CD14-positive monocyte (primary cell): Measurements from ENCODE around the gene UVRAG. TPM values are rescaled to one million over a fixed set of nuclear protein-coding genes. Genes with fewer than 3 reads are reported as not detected.

Experiments used
- DNase-seq, 3 donors: peaks; one replicate each; pipeline ENCODE4 v3.0.0-alpha.2; 2011 to 2022
- H2AFZ ChIP-seq: 2 replicates; pipeline ENCODE4 v1.6.0; 2012; ENCODE audit warnings: mild to moderate bottlenecking, low read depth, low read length, inconsistent platforms; ENCODE audit not compliant: insufficient read depth, poor library complexity, severe bottlenecking
- H3K27ac ChIP-seq, 2 donors: 1 replicate in 1 of 2; 2 replicates in 1 of 2; pipeline ENCODE4 v1.5.1; 2012 to 2013; ENCODE audit warnings: low read length in 2 of 2, control low read depth in 1 of 2, inconsistent platforms in 1 of 2, low read depth in 1 of 2, mild to moderate bottlenecking in 1 of 2
- H3K27me3 ChIP-seq, 2 donors: one replicate each; pipeline versions ENCODE4 v1.6.0 to v1.6.1; 2011 to 2013; ENCODE audit warnings: low read length in 2 of 2; ENCODE audit not compliant: control insufficient read depth in 2 of 2, insufficient read depth in 2 of 2
- H3K36me3 ChIP-seq, 2 donors: replicated peaks in 1 of 2; 1 replicate in 1 of 2; 2 replicates in 1 of 2; pipeline versions ENCODE4 v1.5.1 to v1.6.1; 2012 to 2013; ENCODE audit warnings: low read length in 2 of 2, control low read depth in 1 of 2, inconsistent platforms in 1 of 2, mild to moderate bottlenecking in 1 of 2; ENCODE audit not compliant: insufficient read depth in 2 of 2, control insufficient read depth in 1 of 2
- H3K4me1 ChIP-seq, 2 donors: 1 replicate in 1 of 2; 2 replicates in 1 of 2; pipeline versions ENCODE4 v1.5.1 to v1.6.1; 2012 to 2013; ENCODE audit warnings: low read length in 2 of 2, control low read depth in 1 of 2, inconsistent platforms in 1 of 2, mild to moderate bottlenecking in 1 of 2, moderate library complexity in 1 of 2; ENCODE audit not compliant: insufficient read depth in 2 of 2, control insufficient read depth in 1 of 2
- H3K4me2 ChIP-seq: replicated peaks from 2 replicates; pipeline ENCODE3; 2012; ENCODE audit warnings: low read length, moderate library complexity, mild to moderate bottlenecking; ENCODE audit not compliant: poor library complexity, severe bottlenecking; ENCODE audit errors: extremely low read depth
- H3K4me3 ChIP-seq, 3 experiments: fragments of 200-600 bp in 1 of 3; sonication (generic) in 1 of 3; replicated peaks in 1 of 3; 1 replicate in 2 of 3; 2 replicates in 1 of 3; pipeline ENCODE4 v1.5.1; 2011 to 2013; ENCODE audit warnings: low read length in 3 of 3, mild to moderate bottlenecking in 3 of 3, control low read depth in 2 of 3, low read depth in 2 of 3, inconsistent platforms in 1 of 3, moderate library complexity in 1 of 3
- H3K79me2 ChIP-seq: 2 replicates; pipeline ENCODE4 v1.6.0; 2012; ENCODE audit warnings: mild to moderate bottlenecking, control low read depth, inconsistent platforms, low read length, moderate library complexity; ENCODE audit not compliant: insufficient read depth
- H3K9ac ChIP-seq: 2 replicates; pipeline ENCODE4 v1.6.0; 2017; ENCODE audit warnings: low read length, mild to moderate bottlenecking; ENCODE audit not compliant: insufficient read depth, poor library complexity, severe bottlenecking
- H3K9me3 ChIP-seq, 2 donors: replicated peaks in 1 of 2; 1 replicate in 1 of 2; 2 replicates in 1 of 2; pipeline versions ENCODE4 v1.5.1 to v1.6.1; 2012 to 2013; ENCODE audit warnings: low read length in 2 of 2, control low read depth in 1 of 2; ENCODE audit not compliant: control insufficient read depth in 1 of 2, insufficient read depth in 1 of 2
- H4K20me1 ChIP-seq: 2 replicates; pipeline ENCODE4 v1.6.0; 2012; ENCODE audit warnings: mild to moderate bottlenecking, low read length, control low read depth, moderate library complexity; ENCODE audit not compliant: insufficient read depth
- H3K27ac Mint-ChIP-seq, 7 donors: one replicate each; pipeline ENCODE4 v1.8.0; 2020; ENCODE audit warnings: mild to moderate bottlenecking in 7 of 7, mixed read lengths in 7 of 7, moderate library complexity in 6 of 7, inconsistent platforms in 2 of 7
- H3K27me3 Mint-ChIP-seq, 3 donors: one replicate each; pipeline ENCODE4 v1.8.0; 2021 to 2022; ENCODE audit warnings: low read depth in 3 of 3, mild to moderate bottlenecking in 3 of 3, mixed read lengths in 3 of 3, moderate library complexity in 3 of 3, inconsistent platforms in 1 of 3
- H3K36me3 Mint-ChIP-seq, 2 donors: one replicate each; pipeline ENCODE4 v1.8.0; 2020; ENCODE audit warnings: mixed read lengths in 2 of 2, inconsistent platforms in 1 of 2, mild to moderate bottlenecking in 1 of 2
- H3K4me1 Mint-ChIP-seq: one replicate; pipeline ENCODE4 v1.8.0; 2020; ENCODE audit warnings: mild to moderate bottlenecking, mixed read lengths
- H3K4me3 Mint-ChIP-seq, 2 donors: one replicate each; pipeline ENCODE4 v1.8.0; 2020; ENCODE audit warnings: mild to moderate bottlenecking in 2 of 2, mixed read lengths in 2 of 2, moderate library complexity in 1 of 2
- H3K9me3 Mint-ChIP-seq, 7 donors: one replicate each; pipeline ENCODE4 v1.8.0; 2020 to 2022; ENCODE audit warnings: mixed read lengths in 7 of 7, mild to moderate bottlenecking in 6 of 7, moderate library complexity in 6 of 7, inconsistent platforms in 2 of 7
- CTCF ChIP-seq: fragments of 200-600 bp; IDR thresholded peaks from one replicate; pipeline ENCODE4 v1.8.0; 2022; ENCODE audit warnings: antibody characterized with exemption, mild to moderate bottlenecking
- WGBS: methylation state at CpG from one replicate; pipeline ENCODE4 v1.1.5; 2013; ENCODE audit warnings: missing lambda C conversion rate; ENCODE audit not compliant: insufficient coverage; 5-methylcytosine and 5-hydroxymethylcytosine counted together
- intact Hi-C, 2 donors: fragments of 100-400 bp; cut with micrococcal nuclease; formaldehyde crosslinking; loops; one replicate each; pipeline versions ENCODE4 v1.15.0 to v1.15.1; 2023
- polyA plus RNA-seq, 3 donors: library from polyadenylated mRNA; depleted of rRNA in 1 of 3; unstranded in 2 of 3; stranded (reverse) in 1 of 3; fragments of 300-500 nt in 2 of 3; fragments of >200 nt in 1 of 3; fragmentation: Illumina TruSeq in 2 of 3; gene quantifications; 1 replicate in 2 of 3; 2 replicates in 1 of 3; pipeline ENCODE4 v1.2.3, GENCODE V29; 2012 to 2021

The UVRAG gene
- polyA plus RNA-seq, 3 donors = 13.7 to 20.5 (median 20.0) TPM

DNA sequence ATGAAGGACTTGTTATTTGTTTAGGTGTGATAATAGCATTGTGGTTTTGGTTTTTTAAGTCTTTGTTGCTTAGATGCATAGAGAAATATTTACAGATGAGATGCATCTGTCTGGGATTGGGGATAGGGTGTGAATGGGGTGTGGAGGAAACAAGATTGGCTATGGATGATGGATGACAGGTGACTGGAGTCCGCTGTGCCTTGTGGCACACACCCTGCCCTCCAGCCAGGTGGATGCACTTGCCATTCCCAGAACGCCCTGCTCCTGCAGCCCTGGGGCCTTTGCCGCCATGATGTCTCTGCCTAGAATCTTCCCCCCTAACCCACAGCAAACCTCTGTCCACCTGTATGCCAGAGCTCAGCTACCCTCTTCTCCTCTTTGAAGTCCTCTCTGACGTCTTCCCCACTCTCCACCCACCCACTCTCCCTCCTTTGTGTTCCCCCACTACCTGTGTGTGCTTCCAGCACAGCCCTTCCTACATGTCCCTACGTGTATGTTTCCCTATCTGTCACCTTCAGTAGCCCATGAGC is 336.6 kb downstream of the UVRAG start:
- Mint-ChIP-seq H3K4me1 (peaks cover 16% of the 10 kb centered on the region), H3K4me3 (no peak overlapping the region), H3K9me3 (peaks cover 0 to 2% (median 0%) of the 10 kb centered on the region in 7 donors), H3K27ac (no peak overlapping the region), H3K27me3 (peaks cover 11 to 18% (median 15%) of the 10 kb centered on the region in 3 donors), H3K36me3 (no peaks in the 10 kb centered on the region)
- Histone ChIP-seq H3K27ac (no peak overlapping the region), H2AFZ (peak overlapping the region; percentile 88), H4K20me1 (no peaks in the 10 kb centered on the region), H3K36me3 (no peaks in the 10 kb centered on the region), H3K4me2 (peak overlapping the region; percentile 91), H3K27me3 (no peaks in the 10 kb centered on the region), H3K9ac (no peak overlapping the region), H3K4me3 (no peak overlapping the region), H3K4me1 (peaks cover 10 to 12% of the 10 kb centered on the region in 2 donors), H3K9me3 (no peaks in the 10 kb centered on the region), H3K79me2 (no peaks in the 10 kb centered on the region)
- WGBS = 94% methylated on average over 3 of the region's 5 CpGs
- intact Hi-C loops = loop anchor here (2.0 to 10.0 kb wide), 4 partner anchors 254 to 447 kb away; no protein-coding TSS in a partner anchor
- no peak for TF ChIP-seq CTCF
- no peak for DNase-seq

DNA sequence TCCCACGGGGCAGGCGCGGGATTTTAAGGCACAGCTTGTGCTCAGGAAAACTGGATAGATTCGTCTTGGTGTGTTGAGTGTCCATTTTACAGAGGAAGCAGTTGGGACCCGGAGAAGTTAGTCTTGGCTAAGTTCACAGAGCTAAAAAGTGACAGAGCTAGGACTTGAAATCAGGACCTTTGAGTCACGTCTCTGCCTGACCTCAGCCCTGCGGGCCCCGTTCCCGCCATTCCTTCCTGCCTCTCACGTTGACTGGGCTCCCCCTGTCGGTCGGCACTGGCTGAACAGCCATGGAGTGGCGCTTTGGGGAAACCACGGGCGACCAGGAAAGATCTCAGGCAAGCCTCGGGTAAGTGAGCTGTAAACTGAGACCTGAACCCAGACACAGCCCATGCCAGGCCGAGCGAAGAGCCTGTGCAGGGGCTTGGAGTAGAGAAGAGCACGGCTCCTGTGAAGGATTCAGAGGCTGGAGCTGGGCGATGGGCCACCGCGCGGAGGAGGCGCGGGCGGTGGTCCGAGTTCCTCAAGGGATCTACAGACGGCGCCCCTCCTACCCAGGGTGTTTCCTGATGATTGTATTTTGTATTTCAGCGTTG is 337.2 kb downstream of the UVRAG start:
- H3K4me1 Mint-ChIP-seq = peaks cover 16% of the 10 kb centered on the region
- H3K4me2 ChIP-seq = peak overlapping the region; percentile 91
- H3K9me3 Mint-ChIP-seq = peaks cover 0 to 2% (median 0%) of the 10 kb centered on the region in 7 donors
- H3K4me3 ChIP-seq = peak overlapping the region in 1 of 3 experiments; percentile 73
- DNase-seq = peak; percentile 67 to 80 (median 70)
- peaks cover 10 to 12% of the 10 kb centered on the region in 2 donors for H3K4me1 ChIP-seq
- H4K20me1 ChIP-seq = no peaks in the 10 kb centered on the region
- H2AFZ ChIP-seq = peak overlapping the region; percentile 88
- no peaks in the 10 kb centered on the region for H3K27me3 ChIP-seq
- 19% methylated on average over 19 of the region's 30 CpGs for WGBS
- peak overlapping the region; percentile 74 to 93 for H3K4me3 Mint-ChIP-seq
- H3K27ac Mint-ChIP-seq = peak overlapping the region in 1 of 7 donors; percentile 54
- H3K27me3 Mint-ChIP-seq = peaks cover 11 to 18% (median 15%) of the 10 kb centered on the region in 3 donors
- H3K36me3 Mint-ChIP-seq = no peaks in the 10 kb centered on the region
- H3K9me3 ChIP-seq = no peaks in the 10 kb centered on the region
- no peaks in the 10 kb centered on the region for H3K36me3 ChIP-seq
- no peak overlapping the region for H3K27ac ChIP-seq
- H3K79me2 ChIP-seq = no peaks in the 10 kb centered on the region
- intact Hi-C loops = loop anchor here (2.0 to 10.0 kb wide), 4 partner anchors 255 to 447 kb away; no protein-coding TSS in a partner anchor
- peak; percentile 94 for TF ChIP-seq CTCF
- H3K9ac ChIP-seq = peak overlapping the region; percentile 53
